Liver (tissue), 9 donors: ENCODE data around the gene GFRA1. TPM values are rescaled to one million over a fixed set of nuclear protein-coding genes. Genes with fewer than 3 reads are reported as not detected.
A peak's percentile ranks its signal among the peaks of the same experiment; 100 is the strongest.

Experiments
- DNase-seq: peaks from one replicate; pipeline ENCODE4 v3.0.0-alpha.2; 2017; ENCODE audit warnings: low spot score
- H3K27ac ChIP-seq, 2 donors: one replicate each; pipeline ENCODE4 v1.7.0; 2013; ENCODE audit warnings: inconsistent platforms in 2 of 2, low read length in 2 of 2, control low read depth in 1 of 2, low read depth in 1 of 2, mild to moderate bottlenecking in 1 of 2
- H3K27me3 ChIP-seq, 4 donors: one replicate each; pipeline versions ENCODE4 v1.6.1 to v1.7.0; 2013; ENCODE audit warnings: low read length in 3 of 4, inconsistent platforms in 1 of 4, mild to moderate bottlenecking in 1 of 4, moderate library complexity in 1 of 4; ENCODE audit not compliant: control insufficient read depth in 4 of 4, insufficient read depth in 4 of 4
- H3K36me3 ChIP-seq, 4 donors: one replicate each; pipeline versions ENCODE4 v1.6.1 to v1.7.0; 2013; ENCODE audit warnings: low read length in 3 of 4, mild to moderate bottlenecking in 3 of 4, low read depth in 1 of 4, moderate library complexity in 1 of 4; ENCODE audit not compliant: control insufficient read depth in 4 of 4, insufficient read depth in 3 of 4
- H3K4me1 ChIP-seq, 4 donors: one replicate each; pipeline versions ENCODE4 v1.6.1 to v1.7.0; 2013; ENCODE audit warnings: low read length in 3 of 4, mild to moderate bottlenecking in 3 of 4, moderate library complexity in 1 of 4; ENCODE audit not compliant: control insufficient read depth in 4 of 4, insufficient read depth in 4 of 4
- H3K4me3 ChIP-seq, 3 donors: one replicate each; pipeline versions ENCODE4 v1.6.1 to v1.7.0; 2013; ENCODE audit warnings: low read length in 3 of 3, control low read depth in 1 of 3, low read depth in 1 of 3, mild to moderate bottlenecking in 1 of 3
- H3K9ac ChIP-seq, 2 donors: one replicate each; pipeline ENCODE4 v1.7.0; 2013; ENCODE audit warnings: low read length in 2 of 2, mild to moderate bottlenecking in 2 of 2, moderate library complexity in 2 of 2, control low read depth in 1 of 2, low read depth in 1 of 2
- H3K9me3 ChIP-seq, 4 donors: one replicate each; pipeline versions ENCODE4 v1.6.1 to v1.7.0; 2013; ENCODE audit warnings: low read length in 3 of 4; ENCODE audit not compliant: control insufficient read depth in 4 of 4
- ATF3 ChIP-seq: IDR thresholded peaks from 2 replicates; pipeline ENCODE4 v1.6.1; 2016; ENCODE audit warnings: antibody characterized with exemption
- EGR1 ChIP-seq, 2 donors: IDR thresholded peaks; 2 replicates each; pipeline ENCODE4 v1.6.1; 2016 to 2018; ENCODE audit warnings: antibody characterized with exemption in 2 of 2, low read depth in 2 of 2
- FOXA1 ChIP-seq: IDR thresholded peaks from 2 replicates; pipeline ENCODE4 v1.6.1; 2016; ENCODE audit warnings: antibody characterized with exemption
- FOXA2 ChIP-seq: IDR thresholded peaks from 2 replicates; pipeline ENCODE4 v1.6.1; 2016; ENCODE audit warnings: antibody characterized with exemption
- GABPA ChIP-seq, 2 donors: IDR thresholded peaks in 1 of 2; conservative IDR thresholded peaks in 1 of 2; 2 replicates each; pipeline ENCODE4 v1.6.1; 2016; ENCODE audit warnings: antibody characterized with exemption in 2 of 2, mild to moderate bottlenecking in 1 of 2, moderate library complexity in 1 of 2
- HNF4A ChIP-seq, 2 donors: conservative IDR thresholded peaks; 2 replicates each; pipeline ENCODE4 v1.6.1; 2016; ENCODE audit warnings: antibody characterized with exemption in 2 of 2, mild to moderate bottlenecking in 2 of 2
- HNF4G ChIP-seq: IDR thresholded peaks from 2 replicates; pipeline ENCODE4 v1.6.1; 2016; ENCODE audit warnings: antibody characterized with exemption
- JUND ChIP-seq, 2 donors: IDR thresholded peaks; 2 replicates each; pipeline ENCODE4 v1.6.1; 2016; ENCODE audit warnings: antibody characterized with exemption in 2 of 2
- MAX ChIP-seq: IDR thresholded peaks from 2 replicates; pipeline ENCODE4 v1.6.1; 2016; ENCODE audit warnings: antibody characterized with exemption
- NR2F2 ChIP-seq: IDR thresholded peaks from 2 replicates; pipeline ENCODE4 v1.6.1; 2016; ENCODE audit warnings: antibody characterized with exemption
- RAD21 ChIP-seq, 2 donors: IDR thresholded peaks; 2 replicates each; pipeline ENCODE4 v1.6.1; 2016; ENCODE audit warnings: antibody characterized with exemption in 2 of 2, mild to moderate bottlenecking in 2 of 2
- REST ChIP-seq: IDR thresholded peaks from 2 replicates; pipeline ENCODE4 v1.6.1; 2016; ENCODE audit warnings: antibody characterized with exemption, mild to moderate bottlenecking
- RXRA ChIP-seq, 2 donors: IDR thresholded peaks; 2 replicates each; pipeline ENCODE4 v1.6.1; 2017 to 2018; ENCODE audit warnings: antibody characterized with exemption in 2 of 2, mild to moderate bottlenecking in 1 of 2
- SP1 ChIP-seq: IDR thresholded peaks from 2 replicates; pipeline ENCODE4 v1.6.1; 2018; ENCODE audit warnings: antibody characterized with exemption, mild to moderate bottlenecking
- TAF1 ChIP-seq: conservative IDR thresholded peaks from 2 replicates; pipeline ENCODE4 v1.6.1; 2016; ENCODE audit warnings: antibody characterized with exemption, mild to moderate bottlenecking
- YY1 ChIP-seq: IDR thresholded peaks from 2 replicates; pipeline ENCODE4 v1.6.1; 2016; ENCODE audit warnings: antibody characterized with exemption, mild to moderate bottlenecking
- ZBTB33 ChIP-seq: IDR thresholded peaks from 2 replicates; pipeline ENCODE4 v1.6.1; 2016; ENCODE audit warnings: antibody characterized with exemption
- WGBS: extraction: QIAGEN DNeasy Blood & Tissue Kit; methylation state at CpG from one replicate; pipeline ENCODE4 v1.1.7; 2013; 5-methylcytosine and 5-hydroxymethylcytosine counted together
- polyA plus RNA-seq, 2 donors: library from polyadenylated mRNA; stranded (reverse) in 1 of 2; unstranded in 1 of 2; fragments of 200-250 nt in 1 of 2; fragments of >200 nt in 1 of 2; fragmentation: Nextera tagmentation in 1 of 2; extraction: Ambion mirVana in 1 of 2; gene quantifications; one replicate each; pipeline versions ENCODE4 v1.2.1 to v1.2.3, GENCODE V29; 2013 to 2015
- total RNA-seq, 2 donors: library from RNA; depleted of rRNA; stranded (reverse); fragments of >200 nt; gene quantifications; one replicate each; pipeline ENCODE4 v1.2.3, GENCODE V29; 2014
- TF ChIP-seq, protein P1 (sequence below): fragments of 150-350 bp; IDR thresholded peaks from 2 replicates; pipeline ENCODE4 v1.5.1; 2017; ENCODE audit warnings: improper control_type of control experiment, low read depth, low read length; ENCODE audit not compliant: missing input control
- donor health status: healthy.
- donor health status: healthy.
- donor health status: healthy.
- donor health status: healthy.
- donor health status: healthy.

Gene GFRA1
- total and polyA plus RNA-seq, 4 donors, result 14.2 to 53.6 (median 17.8) TPM

DNA sequence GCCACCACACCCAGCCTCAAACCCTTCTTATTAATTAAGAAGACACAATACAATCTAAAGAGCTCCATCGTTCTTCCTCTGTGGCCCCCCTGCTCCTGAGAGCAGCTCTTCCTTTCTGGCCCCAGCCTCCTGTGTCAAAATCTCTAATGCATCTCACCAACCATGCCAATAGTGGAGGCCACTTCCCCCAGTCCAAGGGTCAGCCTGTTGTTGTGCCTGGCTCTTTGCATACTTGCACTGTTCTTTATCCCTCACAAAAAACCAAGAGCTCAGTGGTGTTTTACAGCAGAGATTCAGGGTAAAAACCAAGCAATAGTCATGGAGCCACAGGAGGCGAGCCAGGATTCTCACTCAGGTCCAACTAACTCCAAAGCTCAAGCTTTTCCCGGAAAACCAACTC lies 190.2 kb downstream of the GFRA1 start:
- Histone ChIP-seq H3K4me1 (peaks cover 1 to 16% (median 7%) of the 10 kb centered on the region in 4 donors), H3K27ac (no peak overlapping the region), H3K9ac (no peak overlapping the region), H3K9me3 (no peaks in the 10 kb centered on the region), H3K36me3 (peaks cover 0 to 8% (median 3%) of the 10 kb centered on the region in 4 donors), H3K4me3 (no peak overlapping the region), H3K27me3 (no peaks in the 10 kb centered on the region)
- TF ChIP-seq RXRA (IDR thresholded peaks at IDR 0.05) (peak; percentile 10 to 24), MAX (no peak), YY1 (peak; percentile 27), RAD21 (IDR thresholded peaks at IDR 0.05) (peak; percentile 28 to 60), SP1 (peak; percentile 64), HNF4A (conservative IDR thresholded peaks at IDR 0.05) (peak; percentile 80 to 87)
- WGBS, result 89% methylated on average over 3 of the region's 3 CpGs
- DNase-seq, result no peak

- H3K9me3 ChIP-seq, result no peaks in the 10 kb centered on the region
- no peaks in the 10 kb centered on the region for H3K27me3 ChIP-seq
- TF ChIP-seq FOXA2, result no peak
- TF ChIP-seq MAX, result no peak
- TF ChIP-seq NR2F2, result no peak
- no peak for TF ChIP-seq HNF4A (conservative IDR thresholded peaks at IDR 0.05)
- TF ChIP-seq RXRA (IDR thresholded peaks at IDR 0.05), result no peak
- TF ChIP-seq ZBTB33, result no peak
- no peak for TF ChIP-seq FOXA1
- TF ChIP-seq REST, result no peak
- TF ChIP-seq HNF4G, result no peak
- no peak for TF ChIP-seq SP1
- no peak for TF ChIP-seq EGR1 (IDR thresholded peaks at IDR 0.05; ENCODE audit: low read depth in 2 of 2)
- TF ChIP-seq ATF3, result no peak
- no peak for TF ChIP-seq GABPA (IDR thresholded peaks at IDR 0.05 in 1 of 2, conservative IDR thresholded peaks at IDR 0.05 in 1 of 2)
- TF ChIP-seq, protein P1, sequence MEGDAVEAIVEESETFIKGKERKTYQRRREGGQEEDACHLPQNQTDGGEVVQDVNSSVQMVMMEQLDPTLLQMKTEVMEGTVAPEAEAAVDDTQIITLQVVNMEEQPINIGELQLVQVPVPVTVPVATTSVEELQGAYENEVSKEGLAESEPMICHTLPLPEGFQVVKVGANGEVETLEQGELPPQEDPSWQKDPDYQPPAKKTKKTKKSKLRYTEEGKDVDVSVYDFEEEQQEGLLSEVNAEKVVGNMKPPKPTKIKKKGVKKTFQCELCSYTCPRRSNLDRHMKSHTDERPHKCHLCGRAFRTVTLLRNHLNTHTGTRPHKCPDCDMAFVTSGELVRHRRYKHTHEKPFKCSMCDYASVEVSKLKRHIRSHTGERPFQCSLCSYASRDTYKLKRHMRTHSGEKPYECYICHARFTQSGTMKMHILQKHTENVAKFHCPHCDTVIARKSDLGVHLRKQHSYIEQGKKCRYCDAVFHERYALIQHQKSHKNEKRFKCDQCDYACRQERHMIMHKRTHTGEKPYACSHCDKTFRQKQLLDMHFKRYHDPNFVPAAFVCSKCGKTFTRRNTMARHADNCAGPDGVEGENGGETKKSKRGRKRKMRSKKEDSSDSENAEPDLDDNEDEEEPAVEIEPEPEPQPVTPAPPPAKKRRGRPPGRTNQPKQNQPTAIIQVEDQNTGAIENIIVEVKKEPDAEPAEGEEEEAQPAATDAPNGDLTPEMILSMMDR, result no peak
- no peak for TF ChIP-seq JUND (IDR thresholded peaks at IDR 0.05)
- no peak for TF ChIP-seq TAF1
- no peak for TF ChIP-seq YY1
- no peak for TF ChIP-seq RAD21 (IDR thresholded peaks at IDR 0.05)
- H3K36me3 ChIP-seq, result peaks cover 0 to 8% (median 2%) of the 10 kb centered on the region in 4 donors
- no peak overlapping the region for H3K4me3 ChIP-seq
- peaks cover 1 to 16% (median 7%) of the 10 kb centered on the region in 4 donors for H3K4me1 ChIP-seq
- WGBS, result 87% methylated on average over 8 of the region's 8 CpGs
- no peak overlapping the region for H3K9ac ChIP-seq
- DNase-seq, result no peak
- H3K27ac ChIP-seq, result no peak overlapping the region
Observed at GRCh38 chr10:116082206-116082605, 190.8 kb downstream of the GFRA1 start.
